ENCODE results near the gene ITPKB.
"Not testable (repeated sequence)": the region's sequence is repeated elsewhere in the genome, so short reads cannot be mapped to it uniquely, and the experiment has no call there.

The ITPKB gene

GRCh38 chr1:226603858-226604559 lies 135.1 kb downstream of the ITPKB start:
- DNase-seq (ENCODE audit: low read depth in 3 of 3): no peak

- no peak for DNase-seq (ENCODE audit: low read depth in 3 of 3)
Measured at GRCh38 chr1:226603022-226603857, 135.8 kb downstream of the ITPKB start.

GRCh38 chr1:226602186-226603021 lies 136.7 kb downstream of the ITPKB start:
- no peak for DNase-seq (ENCODE audit: low read depth in 3 of 3)

- no peak for DNase-seq (ENCODE audit: low read depth in 3 of 3)
Measured at GRCh38 chr1:226601456-226601855, 137.6 kb downstream of the ITPKB start.

GRCh38 chr1:226600254-226600653 lies 138.8 kb downstream of the ITPKB start:
- DNase-seq (ENCODE audit: low read depth in 3 of 3): no peak

- no peak for DNase-seq (ENCODE audit: low read depth in 3 of 3)
Measured at GRCh38 chr1:226599636-226600238, 139.3 kb downstream of the ITPKB start.

GRCh38 chr1:226598955-226599354 lies 140.1 kb downstream of the ITPKB start:
- DNase-seq (ENCODE audit: low read depth in 3 of 3): not testable (repeated sequence)

- no peak for DNase-seq (ENCODE audit: low read depth in 3 of 3)
Measured at GRCh38 chr1:226598455-226598849, 140.6 kb downstream of the ITPKB start.

GRCh38 chr1:226597616-226598454 lies 141.2 kb downstream of the ITPKB start:
- no peak for DNase-seq (ENCODE audit: low read depth in 3 of 3)

GRCh38 chr1:226596531-226597165 lies 142.4 kb downstream of the ITPKB start:
- DNase-seq (ENCODE audit: low read depth in 3 of 3): no peak

- DNase-seq (ENCODE audit: low read depth in 3 of 3): no peak
Measured at GRCh38 chr1:226593541-226593940, 145.5 kb downstream of the ITPKB start.

GRCh38 chr1:226590614-226591013 lies 148.5 kb downstream of the ITPKB start:
- no peak for DNase-seq (ENCODE audit: low read depth in 3 of 3)

- no peak for DNase-seq (ENCODE audit: low read depth in 3 of 3)
Measured at GRCh38 chr1:226589008-226589733, 149.9 kb downstream of the ITPKB start.

GRCh38 chr1:226588484-226588883 lies 150.6 kb downstream of the ITPKB start:
- no peak for DNase-seq (ENCODE audit: low read depth in 3 of 3)

GRCh38 chr1:226586650-226587422 lies 152.2 kb downstream of the ITPKB start:
- no peak for DNase-seq (ENCODE audit: low read depth in 3 of 3)

- DNase-seq (ENCODE audit: low read depth in 3 of 3): no peak
Measured at GRCh38 chr1:226586116-226586515, 153.0 kb downstream of the ITPKB start.

- DNase-seq (ENCODE audit: low read depth in 3 of 3): no peak
Measured at GRCh38 chr1:226584164-226584563, 154.9 kb downstream of the ITPKB start.

- no peak for DNase-seq (ENCODE audit: low read depth in 3 of 3)
Measured at GRCh38 chr1:226582966-226583365, 156.1 kb downstream of the ITPKB start.

Measured in stimulated activated CD4-positive, alpha-beta T cell treated with anti-CD3 and anti-CD28 coated beads, TNF-alpha, amount 100 ng/mL, for 24 hours (primary cell).